Thoracic aorta (tissue), 2 donors: ENCODE data around the gene RCL1. TPM values are rescaled to one million over a fixed set of nuclear protein-coding genes. Genes with fewer than 3 reads are reported as not detected.

ENCODE experiments used
- ATAC-seq: fragments of 150-250 bp; one replicate; pipeline ENCODE4 v1.8.0; 2017; ENCODE audit warnings: low read depth; ENCODE audit not compliant: insufficient number of reproducible peaks, low FRiP score
- DNase-seq: peaks from one replicate; pipeline ENCODE4 v3.0.0-alpha.2; 2020; ENCODE audit warnings: low spot score
- H3K27ac ChIP-seq, 2 donors: fragments of 200-600 bp; sonication (generic); 1 replicate in 1 of 2; 2 replicates in 1 of 2; pipeline ENCODE4 v1.5.1; 2016; ENCODE audit warnings: mild to moderate bottlenecking in 2 of 2, moderate library complexity in 2 of 2
- H3K27me3 ChIP-seq: fragments of 200-600 bp; sonication (generic); replicated peaks from 2 replicates; pipeline ENCODE4 v1.6.0; 2016; ENCODE audit warnings: mild to moderate bottlenecking; ENCODE audit not compliant: insufficient read depth
- H3K36me3 ChIP-seq: fragments of 200-600 bp; sonication (generic); one replicate; pipeline ENCODE4 v1.5.1; 2016
- H3K4me1 ChIP-seq, 2 donors: fragments of 200-600 bp; sonication (generic); 1 replicate in 1 of 2; 2 replicates in 1 of 2; pipeline versions ENCODE4 v1.5.1 to v1.6.0; 2016; ENCODE audit warnings: low read depth in 2 of 2, mild to moderate bottlenecking in 1 of 2; ENCODE audit not compliant: control insufficient read depth in 1 of 2
- H3K4me3 ChIP-seq: fragments of 200-600 bp; sonication (generic); 2 replicates; pipeline ENCODE4 v1.5.1; 2016; ENCODE audit warnings: mild to moderate bottlenecking
- H3K9me3 ChIP-seq: fragments of 200-600 bp; sonication (generic); 2 replicates; pipeline ENCODE4 v1.5.1; 2016
- total RNA-seq, 2 donors: library from RNA; depleted of rRNA; stranded (reverse); fragments of >200 nt; gene quantifications; one replicate each; pipeline versions ENCODE4 v1.1.0 to v1.2.3, GENCODE V29; 2016
- TF ChIP-seq, protein P1 (sequence below): fragments of 200-600 bp; sonication (generic); IDR thresholded peaks from one replicate; pipeline ENCODE4 v1.5.1; 2019; ENCODE audit warnings: antibody characterized with exemption

Gene RCL1
- total RNA-seq, 2 donors from 2014 or later: 29.6 to 62.2 TPM

DNA sequence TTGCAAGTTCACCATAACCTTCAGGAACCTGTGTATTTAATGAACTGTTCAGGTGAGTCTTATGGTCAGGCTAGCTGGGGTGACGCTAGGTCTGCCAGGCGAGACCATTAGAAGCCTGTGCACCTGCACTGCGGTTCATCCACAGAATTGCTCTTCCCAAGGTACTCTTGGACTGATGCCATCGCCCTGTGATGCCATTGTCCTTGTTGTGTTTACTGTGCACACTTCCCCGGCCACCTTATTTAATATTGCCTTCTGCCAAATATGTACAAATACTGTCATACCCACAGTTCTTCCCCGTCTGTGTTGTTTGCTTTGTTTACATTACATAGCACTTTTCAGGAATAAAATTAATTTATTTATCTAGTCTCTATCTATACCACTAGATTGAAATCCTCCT lies 66.3 kb downstream of the RCL1 start:
- no peaks in the 10 kb centered on the region for H3K9me3 ChIP-seq
- peaks cover 45 to 73% of the 10 kb centered on the region in 2 donors for H3K4me1 ChIP-seq
- TF ChIP-seq, protein P1, sequence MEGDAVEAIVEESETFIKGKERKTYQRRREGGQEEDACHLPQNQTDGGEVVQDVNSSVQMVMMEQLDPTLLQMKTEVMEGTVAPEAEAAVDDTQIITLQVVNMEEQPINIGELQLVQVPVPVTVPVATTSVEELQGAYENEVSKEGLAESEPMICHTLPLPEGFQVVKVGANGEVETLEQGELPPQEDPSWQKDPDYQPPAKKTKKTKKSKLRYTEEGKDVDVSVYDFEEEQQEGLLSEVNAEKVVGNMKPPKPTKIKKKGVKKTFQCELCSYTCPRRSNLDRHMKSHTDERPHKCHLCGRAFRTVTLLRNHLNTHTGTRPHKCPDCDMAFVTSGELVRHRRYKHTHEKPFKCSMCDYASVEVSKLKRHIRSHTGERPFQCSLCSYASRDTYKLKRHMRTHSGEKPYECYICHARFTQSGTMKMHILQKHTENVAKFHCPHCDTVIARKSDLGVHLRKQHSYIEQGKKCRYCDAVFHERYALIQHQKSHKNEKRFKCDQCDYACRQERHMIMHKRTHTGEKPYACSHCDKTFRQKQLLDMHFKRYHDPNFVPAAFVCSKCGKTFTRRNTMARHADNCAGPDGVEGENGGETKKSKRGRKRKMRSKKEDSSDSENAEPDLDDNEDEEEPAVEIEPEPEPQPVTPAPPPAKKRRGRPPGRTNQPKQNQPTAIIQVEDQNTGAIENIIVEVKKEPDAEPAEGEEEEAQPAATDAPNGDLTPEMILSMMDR: no peak
- H3K36me3 ChIP-seq: peaks cover 9% of the 10 kb centered on the region
- H3K27me3 ChIP-seq: no peaks in the 10 kb centered on the region
- peak overlapping the region in 1 of 2 donors; percentile 4 for H3K27ac ChIP-seq
- DNase-seq: no peak
- no peak for ATAC-seq
- no peak overlapping the region for H3K4me3 ChIP-seq

DNA sequence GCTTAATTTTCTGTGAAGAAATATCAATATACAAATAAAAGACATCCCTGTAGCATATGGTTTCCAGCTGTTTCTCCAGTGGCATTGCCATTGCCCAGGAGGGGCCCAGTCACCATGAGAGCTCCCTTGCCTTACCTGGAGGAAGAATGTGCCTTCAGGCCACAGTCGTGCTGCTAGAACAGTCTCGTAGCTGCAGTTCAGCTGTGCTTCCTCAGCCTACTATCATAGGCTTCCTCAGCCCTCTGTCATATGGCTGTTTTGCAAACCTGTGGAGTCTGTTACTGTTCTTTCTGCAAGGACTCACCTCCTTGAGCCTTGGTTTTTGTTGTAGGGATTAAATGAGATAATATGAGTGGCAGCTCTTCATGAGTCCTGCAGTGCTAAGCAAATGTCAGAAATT lies 67.6 kb downstream of the RCL1 start:
- ATAC-seq: no peak
- TF ChIP-seq, protein P1: no peak
- Histone ChIP-seq H3K4me3 (no peak overlapping the region), H3K9me3 (no peaks in the 10 kb centered on the region), H3K4me1 (peaks cover 47 to 73% of the 10 kb centered on the region in 2 donors), H3K36me3 (peaks cover 9% of the 10 kb centered on the region), H3K27ac (peak overlapping the region in 1 of 2 donors; percentile 24), H3K27me3 (no peaks in the 10 kb centered on the region)
- DNase-seq: no peak

DNA sequence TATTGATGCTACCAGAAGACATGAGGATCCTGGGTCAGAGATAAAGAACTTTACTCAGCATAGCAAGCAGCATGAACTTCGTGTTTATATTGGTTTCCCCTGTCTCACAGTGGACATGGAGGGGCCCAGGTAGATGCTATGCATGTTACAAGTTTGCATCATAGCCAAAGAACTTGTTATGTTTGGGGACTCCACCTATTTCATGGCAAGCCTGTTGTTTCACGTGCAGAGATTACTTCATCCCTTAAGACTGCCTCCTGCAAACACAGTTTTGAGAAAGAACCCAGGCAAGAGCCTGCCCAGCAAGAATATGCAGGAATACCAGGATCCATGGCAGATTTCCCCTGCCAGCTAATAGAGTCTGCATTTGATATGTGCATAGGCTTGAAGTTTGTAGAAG lies 68.4 kb downstream of the RCL1 start:
- TF ChIP-seq, protein P1: no peak
- H3K9me3 ChIP-seq: no peaks in the 10 kb centered on the region
- DNase-seq: no peak
- ATAC-seq: no peak
- H3K36me3 ChIP-seq: peaks cover 9% of the 10 kb centered on the region
- H3K4me1 ChIP-seq: peaks cover 44 to 73% of the 10 kb centered on the region in 2 donors
- H3K4me3 ChIP-seq: no peak overlapping the region
- peak overlapping the region; percentile 14 to 32 for H3K27ac ChIP-seq
- no peaks in the 10 kb centered on the region for H3K27me3 ChIP-seq

DNA sequence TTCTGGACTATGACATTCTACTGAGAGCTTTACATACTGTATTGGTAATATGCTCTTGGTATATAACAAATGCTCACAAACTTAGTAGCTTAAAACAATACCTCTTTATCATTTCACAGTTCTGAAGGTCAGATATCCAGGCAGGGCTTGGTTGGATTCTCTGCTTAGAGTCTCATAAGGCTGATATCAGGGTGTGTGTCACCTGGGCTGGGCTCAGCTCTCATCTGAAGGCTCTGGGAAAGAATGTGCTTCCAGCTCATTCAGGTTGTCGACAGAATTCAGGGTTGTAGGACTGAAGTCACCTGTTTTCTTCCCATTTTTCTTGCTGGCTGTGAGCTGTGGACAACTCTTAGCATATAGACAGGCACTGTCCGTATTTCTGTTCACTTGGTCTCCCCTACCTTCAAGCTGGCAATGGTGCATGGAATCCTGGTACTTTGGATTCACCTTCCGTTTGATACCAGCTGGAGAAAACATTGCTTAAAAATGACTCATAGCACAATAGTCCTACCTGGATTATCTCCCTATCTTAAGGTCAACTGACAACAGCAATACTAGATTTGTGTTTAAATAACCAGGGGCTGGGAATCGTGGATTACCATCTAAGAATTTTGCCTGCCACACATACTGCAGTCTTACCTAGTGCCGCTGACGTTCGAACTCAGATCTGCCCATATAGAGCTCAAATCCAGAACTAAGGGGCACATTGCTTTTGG lies 69.2 kb downstream of the RCL1 start:
- Histone ChIP-seq H3K4me3 (no peak overlapping the region), H3K4me1 (peaks cover 42 to 73% of the 10 kb centered on the region in 2 donors), H3K27ac (peak overlapping the region; percentile 14 to 68), H3K36me3 (peaks cover 9% of the 10 kb centered on the region), H3K27me3 (no peaks in the 10 kb centered on the region), H3K9me3 (no peaks in the 10 kb centered on the region)
- ATAC-seq: no peak
- DNase-seq: no peak
- TF ChIP-seq, protein P1: no peak

DNA sequence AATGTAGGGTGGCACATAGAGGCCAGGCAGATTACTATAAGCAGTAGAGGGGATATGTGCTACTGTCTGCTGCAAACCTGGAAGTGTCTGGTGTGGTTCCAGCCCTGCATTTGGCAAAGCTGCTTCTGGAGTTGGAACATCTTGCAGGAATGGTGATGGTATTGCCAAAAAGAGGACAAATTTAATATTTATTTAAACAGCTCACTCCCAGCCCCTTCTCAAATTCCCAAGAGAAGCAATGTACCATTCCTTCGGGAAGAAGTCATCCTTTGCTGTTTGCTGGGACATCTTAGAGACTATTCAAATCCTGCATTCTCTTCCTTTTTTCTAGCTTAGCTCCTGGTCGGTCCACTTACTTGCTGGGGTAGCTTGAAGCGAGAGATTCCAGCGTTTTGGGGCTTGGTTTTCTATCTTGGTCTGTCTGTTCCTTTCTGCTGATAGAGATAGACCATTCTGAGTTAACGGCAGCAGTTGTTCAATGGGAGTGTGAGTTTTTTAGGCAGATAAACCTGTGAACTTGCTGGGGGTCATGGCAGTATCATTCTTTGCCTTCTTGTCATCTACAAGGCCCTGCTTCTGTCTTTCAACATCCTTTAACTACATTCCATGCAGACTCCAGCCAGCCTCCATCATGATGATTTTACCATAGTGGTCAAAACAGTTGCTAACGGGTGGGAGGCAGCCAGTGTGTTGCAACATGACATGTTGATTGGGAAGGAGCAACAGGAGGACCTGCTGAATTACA lies 69.9 kb downstream of the RCL1 start:
- ATAC-seq (no peak), DNase-seq (no peak)
- H3K4me3 ChIP-seq: no peak overlapping the region
- peak overlapping the region; percentile 7 to 68 for H3K27ac ChIP-seq
- peaks cover 9% of the 10 kb centered on the region for H3K36me3 ChIP-seq
- H3K9me3 ChIP-seq: no peaks in the 10 kb centered on the region
- H3K27me3 ChIP-seq: no peaks in the 10 kb centered on the region
- TF ChIP-seq, protein P1: no peak
- H3K4me1 ChIP-seq: peaks cover 38 to 73% of the 10 kb centered on the region in 2 donors
